CD14-positive monocyte (primary cell): Measurements from ENCODE around the gene LBR. TPM values are rescaled to one million over a fixed set of nuclear protein-coding genes. Genes with fewer than 3 reads are reported as not detected.
A peak's percentile ranks its signal among the peaks of the same experiment; 100 is the strongest.

ENCODE experiments used
- DNase-seq, 3 donors: peaks; one replicate each; pipeline ENCODE4 v3.0.0-alpha.2; 2011 to 2022
- H2AFZ ChIP-seq: 2 replicates; pipeline ENCODE4 v1.6.0; 2012; ENCODE audit warnings: mild to moderate bottlenecking, low read depth, low read length, inconsistent platforms; ENCODE audit not compliant: insufficient read depth, poor library complexity, severe bottlenecking
- H3K27ac ChIP-seq, 2 donors: 1 replicate in 1 of 2; 2 replicates in 1 of 2; pipeline ENCODE4 v1.5.1; 2012 to 2013; ENCODE audit warnings: low read length in 2 of 2, control low read depth in 1 of 2, inconsistent platforms in 1 of 2, low read depth in 1 of 2, mild to moderate bottlenecking in 1 of 2
- H3K27me3 ChIP-seq, 2 donors: one replicate each; pipeline versions ENCODE4 v1.6.0 to v1.6.1; 2011 to 2013; ENCODE audit warnings: low read length in 2 of 2; ENCODE audit not compliant: control insufficient read depth in 2 of 2, insufficient read depth in 2 of 2
- H3K36me3 ChIP-seq, 2 donors: replicated peaks in 1 of 2; 1 replicate in 1 of 2; 2 replicates in 1 of 2; pipeline versions ENCODE4 v1.5.1 to v1.6.1; 2012 to 2013; ENCODE audit warnings: low read length in 2 of 2, control low read depth in 1 of 2, inconsistent platforms in 1 of 2, mild to moderate bottlenecking in 1 of 2; ENCODE audit not compliant: insufficient read depth in 2 of 2, control insufficient read depth in 1 of 2
- H3K4me1 ChIP-seq, 2 donors: 1 replicate in 1 of 2; 2 replicates in 1 of 2; pipeline versions ENCODE4 v1.5.1 to v1.6.1; 2012 to 2013; ENCODE audit warnings: low read length in 2 of 2, control low read depth in 1 of 2, inconsistent platforms in 1 of 2, mild to moderate bottlenecking in 1 of 2, moderate library complexity in 1 of 2; ENCODE audit not compliant: insufficient read depth in 2 of 2, control insufficient read depth in 1 of 2
- H3K4me2 ChIP-seq: replicated peaks from 2 replicates; pipeline ENCODE3; 2012; ENCODE audit warnings: low read length, moderate library complexity, mild to moderate bottlenecking; ENCODE audit not compliant: poor library complexity, severe bottlenecking; ENCODE audit errors: extremely low read depth
- H3K4me3 ChIP-seq, 3 experiments: fragments of 200-600 bp in 1 of 3; sonication (generic) in 1 of 3; replicated peaks in 1 of 3; 1 replicate in 2 of 3; 2 replicates in 1 of 3; pipeline ENCODE4 v1.5.1; 2011 to 2013; ENCODE audit warnings: low read length in 3 of 3, mild to moderate bottlenecking in 3 of 3, control low read depth in 2 of 3, low read depth in 2 of 3, inconsistent platforms in 1 of 3, moderate library complexity in 1 of 3
- H3K79me2 ChIP-seq: 2 replicates; pipeline ENCODE4 v1.6.0; 2012; ENCODE audit warnings: mild to moderate bottlenecking, control low read depth, inconsistent platforms, low read length, moderate library complexity; ENCODE audit not compliant: insufficient read depth
- H3K9ac ChIP-seq: 2 replicates; pipeline ENCODE4 v1.6.0; 2017; ENCODE audit warnings: low read length, mild to moderate bottlenecking; ENCODE audit not compliant: insufficient read depth, poor library complexity, severe bottlenecking
- H3K9me3 ChIP-seq, 2 donors: replicated peaks in 1 of 2; 1 replicate in 1 of 2; 2 replicates in 1 of 2; pipeline versions ENCODE4 v1.5.1 to v1.6.1; 2012 to 2013; ENCODE audit warnings: low read length in 2 of 2, control low read depth in 1 of 2; ENCODE audit not compliant: control insufficient read depth in 1 of 2, insufficient read depth in 1 of 2
- H4K20me1 ChIP-seq: 2 replicates; pipeline ENCODE4 v1.6.0; 2012; ENCODE audit warnings: mild to moderate bottlenecking, low read length, control low read depth, moderate library complexity; ENCODE audit not compliant: insufficient read depth
- H3K27ac Mint-ChIP-seq, 7 donors: one replicate each; pipeline ENCODE4 v1.8.0; 2020; ENCODE audit warnings: mild to moderate bottlenecking in 7 of 7, mixed read lengths in 7 of 7, moderate library complexity in 6 of 7, inconsistent platforms in 2 of 7
- H3K27me3 Mint-ChIP-seq, 3 donors: one replicate each; pipeline ENCODE4 v1.8.0; 2021 to 2022; ENCODE audit warnings: low read depth in 3 of 3, mild to moderate bottlenecking in 3 of 3, mixed read lengths in 3 of 3, moderate library complexity in 3 of 3, inconsistent platforms in 1 of 3
- H3K36me3 Mint-ChIP-seq, 2 donors: one replicate each; pipeline ENCODE4 v1.8.0; 2020; ENCODE audit warnings: mixed read lengths in 2 of 2, inconsistent platforms in 1 of 2, mild to moderate bottlenecking in 1 of 2
- H3K4me1 Mint-ChIP-seq: one replicate; pipeline ENCODE4 v1.8.0; 2020; ENCODE audit warnings: mild to moderate bottlenecking, mixed read lengths
- H3K4me3 Mint-ChIP-seq, 2 donors: one replicate each; pipeline ENCODE4 v1.8.0; 2020; ENCODE audit warnings: mild to moderate bottlenecking in 2 of 2, mixed read lengths in 2 of 2, moderate library complexity in 1 of 2
- H3K9me3 Mint-ChIP-seq, 7 donors: one replicate each; pipeline ENCODE4 v1.8.0; 2020 to 2022; ENCODE audit warnings: mixed read lengths in 7 of 7, mild to moderate bottlenecking in 6 of 7, moderate library complexity in 6 of 7, inconsistent platforms in 2 of 7
- CTCF ChIP-seq: fragments of 200-600 bp; IDR thresholded peaks from one replicate; pipeline ENCODE4 v1.8.0; 2022; ENCODE audit warnings: antibody characterized with exemption, mild to moderate bottlenecking
- WGBS: methylation state at CpG from one replicate; pipeline ENCODE4 v1.1.5; 2013; ENCODE audit warnings: missing lambda C conversion rate; ENCODE audit not compliant: insufficient coverage; 5-methylcytosine and 5-hydroxymethylcytosine counted together
- intact Hi-C, 2 donors: fragments of 100-400 bp; cut with micrococcal nuclease; formaldehyde crosslinking; loops; one replicate each; pipeline versions ENCODE4 v1.15.0 to v1.15.1; 2023
- polyA plus RNA-seq, 3 donors: library from polyadenylated mRNA; depleted of rRNA in 1 of 3; unstranded in 2 of 3; stranded (reverse) in 1 of 3; fragments of 300-500 nt in 2 of 3; fragments of >200 nt in 1 of 3; fragmentation: Illumina TruSeq in 2 of 3; gene quantifications; 1 replicate in 2 of 3; 2 replicates in 1 of 3; pipeline ENCODE4 v1.2.3, GENCODE V29; 2012 to 2021

Gene LBR
- polyA plus RNA-seq, 3 donors: 31.8 to 125 (median 100) TPM

GRCh38 chr1:225449774-225450173, 21.9 kb upstream of the LBR start:
- Histone ChIP-seq H3K4me2 (no peak overlapping the region), H3K9ac (no peak overlapping the region), H2AFZ (no peak overlapping the region), H4K20me1 (no peaks in the 10 kb centered on the region), H3K4me1 (peaks cover 61 to 72% of the 10 kb centered on the region in 2 donors), H3K27me3 (no peaks in the 10 kb centered on the region), H3K79me2 (no peaks in the 10 kb centered on the region), H3K9me3 (no peaks in the 10 kb centered on the region), H3K36me3 (no peaks in the 10 kb centered on the region), H3K27ac (no peak overlapping the region), H3K4me3 (no peak overlapping the region)
- intact Hi-C loops: loop anchor here in 1 of 2 donors (2.0 kb wide), 1 partner anchor 21 kb away; the partner anchor contains the start of gene LBR
- TF ChIP-seq CTCF: no peak
- Mint-ChIP-seq H3K27ac (peak overlapping the region; percentile 79 to 94 (median 85)), H3K36me3 (no peaks in the 10 kb centered on the region), H3K4me1 (peaks cover 68% of the 10 kb centered on the region), H3K9me3 (peaks cover 0 to 4% (median 2%) of the 10 kb centered on the region in 7 donors), H3K27me3 (peaks cover 0 to 6% (median 3%) of the 10 kb centered on the region in 3 donors), H3K4me3 (peak overlapping the region in 1 of 2 donors; percentile 21)
- WGBS: 98% methylated on average over 4 of the region's 5 CpGs
- no peak for DNase-seq

GRCh38 chr1:225449261-225449660, 21.4 kb upstream of the LBR start:
- DNase-seq: no peak
- H3K4me1 ChIP-seq: peaks cover 61 to 72% of the 10 kb centered on the region in 2 donors
- H2AFZ ChIP-seq: no peak overlapping the region
- no peak for TF ChIP-seq CTCF
- no peak overlapping the region for H3K4me3 Mint-ChIP-seq
- no peaks in the 10 kb centered on the region for H3K36me3 Mint-ChIP-seq
- intact Hi-C loops: no loop called here
- H3K9me3 Mint-ChIP-seq: peaks cover 0 to 4% (median 2%) of the 10 kb centered on the region in 7 donors
- no peak overlapping the region for H3K4me3 ChIP-seq
- H3K4me1 Mint-ChIP-seq: peaks cover 68% of the 10 kb centered on the region
- H3K9me3 ChIP-seq: no peaks in the 10 kb centered on the region
- H3K27ac Mint-ChIP-seq: peak overlapping the region in 4 of 7 donors; percentile 82 to 94 (median 84)
- H3K27me3 Mint-ChIP-seq: peaks cover 0 to 6% (median 3%) of the 10 kb centered on the region in 3 donors
- no peaks in the 10 kb centered on the region for H3K79me2 ChIP-seq
- no peak overlapping the region for H3K4me2 ChIP-seq
- H3K27me3 ChIP-seq: no peaks in the 10 kb centered on the region
- 95% methylated on average over 5 of the region's 9 CpGs for WGBS
- H4K20me1 ChIP-seq: no peaks in the 10 kb centered on the region
- no peaks in the 10 kb centered on the region for H3K36me3 ChIP-seq
- no peak overlapping the region for H3K27ac ChIP-seq
- no peak overlapping the region for H3K9ac ChIP-seq
